K562 (cell line): ENCODE results near the gene IDH3G. TPM values are rescaled to one million over a fixed set of nuclear protein-coding genes. Genes with fewer than 3 reads are reported as not detected.

Experiments used
- BCL6 ChIP-seq: fragments of 250-450 bp; sonication (Bioruptor Pico); IDR thresholded peaks from 2 replicates; pipeline ENCODE4 v1.4.0; 2020
- HDAC3 ChIP-seq: fragments of 450-650 bp; IDR thresholded peaks from 2 replicates; pipeline ENCODE4 v1.6.1; 2018; ENCODE audit warnings: borderline replicate concordance, mild to moderate bottlenecking, moderate library complexity; ENCODE audit not compliant: partially characterized antibody
- HDAC8 ChIP-seq: fragments of 450-650 bp; IDR thresholded peaks from 2 replicates; pipeline ENCODE4 v1.6.1; 2016; ENCODE audit warnings: mild to moderate bottlenecking, missing genetic modification characterization, moderate library complexity, missing compliant biosample characterization
- MED1 ChIP-seq: sonication (generic); formaldehyde crosslinking; IDR thresholded peaks from 2 replicates; pipeline ENCODE4 v1.8.1; 2023; ENCODE audit warnings: missing genetic modification reagents, borderline replicate concordance
- MEF2A ChIP-seq: IDR thresholded peaks from 2 replicates; pipeline ENCODE4 v1.6.1; 2011; ENCODE audit warnings: low read depth, mild to moderate bottlenecking, low read length, moderate library complexity; ENCODE audit not compliant: control insufficient read depth
- SMARCA4 ChIP-seq: fragments of 450-650 bp; IDR thresholded peaks from 2 replicates; pipeline ENCODE4 v1.6.1; 2016
- SRSF1 ChIP-seq: fragments of 200-400 bp; formaldehyde crosslinking; IDR thresholded peaks from 2 replicates; pipeline ENCODE4 v1.6.1; 2017; ENCODE audit warnings: mild to moderate bottlenecking, low read depth, low read length, moderate library complexity
- TAF15 ChIP-seq: fragments of 200-400 bp; formaldehyde crosslinking; IDR thresholded peaks from 2 replicates; pipeline ENCODE4 v1.6.1; 2017; ENCODE audit warnings: mild to moderate bottlenecking, low read depth, low read length, moderate library complexity
- TAF9B ChIP-seq: fragments of 450-650 bp; IDR thresholded peaks from 2 replicates; pipeline ENCODE4 v1.6.1; 2018; ENCODE audit warnings: mild to moderate bottlenecking; ENCODE audit not compliant: partially characterized antibody
- TSC22D4 ChIP-seq: fragments of 450-650 bp; IDR thresholded peaks from 2 replicates; pipeline ENCODE4 v1.6.1; 2016; ENCODE audit warnings: missing genetic modification characterization, missing biosample characterization, control low read depth
- ZNF316 ChIP-seq: fragments of 450-650 bp; IDR thresholded peaks from 2 replicates; pipeline ENCODE4 v1.6.1; 2016
- polyA plus RNA-seq, 8 experiments: library from polyadenylated mRNA; depleted of rRNA in 4 of 8; stranded (reverse) in 5 of 8; unstranded in 3 of 8; fragments of >200 nt; fragmentation: Nextera tagmentation in 2 of 8; fragmentation: Illumina TruSeq in 1 of 8; extraction: Ambion mirVana in 2 of 8; extraction: Trizol in 1 of 8; gene quantifications; 2 replicates each; pipeline versions ENCODE4 v1.2.1 to v1.2.3, GENCODE V29; 2011 to 2014; ENCODE audit warnings: inconsistent platforms in 1 of 8, missing spikeins in 1 of 8
- total RNA-seq, 7 experiments: library from RNA; depleted of rRNA in 6 of 7; stranded (reverse); fragments of >200 nt in 6 of 7; fragmentation: Illumina TruSeq in 2 of 7; extraction: Trizol in 2 of 7; gene quantifications; 2 replicates each; pipeline versions ENCODE4 v1.2.1 to v1.2.3, GENCODE V29; 2011 to 2021; ENCODE audit warnings: low replicate concordance in 1 of 7
- TF ChIP-seq, protein P1 (sequence below), 2 experiments: fragments of 450-650 bp; formaldehyde crosslinking in 1 of 2; IDR thresholded peaks; 2 replicates each; pipeline versions ENCODE4 v1.4.0 to v1.6.1; 2014 to 2020; ENCODE audit warnings: mild to moderate bottlenecking in 2 of 2, borderline replicate concordance in 1 of 2, low read depth in 1 of 2
- TF ChIP-seq, protein P2 (sequence below): fragments of 250-450 bp; sonication (Bioruptor Pico); IDR thresholded peaks from 2 replicates; pipeline ENCODE4 v1.5.0; 2020; ENCODE audit warnings: mild to moderate bottlenecking
- TF ChIP-seq, protein P3 (sequence below): sonication (generic); formaldehyde crosslinking; IDR thresholded peaks from 2 replicates; pipeline ENCODE4 v1.8.0; 2022; ENCODE audit warnings: mild to moderate bottlenecking, missing genetic modification reagents, borderline replicate concordance
- TF ChIP-seq, protein P4 (sequence below): fragments of 250-450 bp; sonication (Bioruptor Pico); IDR thresholded peaks from 2 replicates; pipeline ENCODE4 v1.8.0; 2021; ENCODE audit warnings: borderline replicate concordance, mild to moderate bottlenecking, moderate library complexity; ENCODE audit not compliant: poor library complexity, severe bottlenecking

IDH3G gene
- total and polyA plus RNA-seq, 9 of the 15 experiments (the other 6 are each of a cell fraction or from before 2014, with no cell fraction given) = 24.3 to 72.5 (median 37.9) TPM

DNA sequence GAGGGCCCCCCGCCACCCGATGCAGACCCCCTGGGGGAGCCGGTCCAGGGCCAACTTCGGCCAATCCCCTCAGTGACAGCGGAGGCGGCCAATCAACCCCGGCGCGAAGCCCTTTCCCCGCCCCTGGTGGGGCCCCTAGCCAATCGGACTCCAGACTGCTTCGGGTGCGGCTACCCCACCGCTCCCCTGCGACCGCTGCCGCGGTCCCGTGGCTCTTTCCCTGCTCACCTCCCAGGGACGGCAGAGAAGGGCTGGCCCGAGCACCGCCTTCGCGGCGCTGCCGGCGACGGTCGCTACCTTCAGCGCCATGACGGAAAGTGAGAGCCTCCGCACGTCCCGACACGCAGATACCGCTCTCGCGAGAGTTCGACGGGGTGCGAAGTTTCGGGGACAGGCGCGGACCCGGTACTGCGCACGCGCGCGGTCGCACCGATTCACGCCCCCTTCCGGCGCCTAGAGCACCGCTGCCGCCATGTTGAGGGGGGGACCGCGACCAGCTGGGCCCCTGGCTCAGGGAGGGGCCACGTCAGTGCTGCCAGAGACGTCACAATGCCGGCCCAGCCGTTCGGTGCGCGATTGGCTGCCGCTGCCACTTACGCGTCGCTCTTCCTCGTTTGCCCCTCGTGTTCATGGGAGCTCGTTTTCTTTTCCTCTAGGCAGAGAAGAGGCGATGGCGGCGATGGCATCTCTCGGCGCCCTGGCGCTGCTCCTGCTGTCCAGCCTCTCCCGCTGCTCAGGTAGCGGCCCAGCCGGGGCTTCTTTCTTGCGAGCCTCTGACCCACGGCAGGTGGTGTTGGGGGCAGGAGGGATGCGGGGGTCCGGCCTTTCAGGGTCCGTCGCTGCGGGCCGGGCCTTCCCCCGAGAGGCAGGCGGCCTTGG lies at the start of gene IDH3G, which contains the start of gene SSR4 (continued):
- TF ChIP-seq, protein P1, sequence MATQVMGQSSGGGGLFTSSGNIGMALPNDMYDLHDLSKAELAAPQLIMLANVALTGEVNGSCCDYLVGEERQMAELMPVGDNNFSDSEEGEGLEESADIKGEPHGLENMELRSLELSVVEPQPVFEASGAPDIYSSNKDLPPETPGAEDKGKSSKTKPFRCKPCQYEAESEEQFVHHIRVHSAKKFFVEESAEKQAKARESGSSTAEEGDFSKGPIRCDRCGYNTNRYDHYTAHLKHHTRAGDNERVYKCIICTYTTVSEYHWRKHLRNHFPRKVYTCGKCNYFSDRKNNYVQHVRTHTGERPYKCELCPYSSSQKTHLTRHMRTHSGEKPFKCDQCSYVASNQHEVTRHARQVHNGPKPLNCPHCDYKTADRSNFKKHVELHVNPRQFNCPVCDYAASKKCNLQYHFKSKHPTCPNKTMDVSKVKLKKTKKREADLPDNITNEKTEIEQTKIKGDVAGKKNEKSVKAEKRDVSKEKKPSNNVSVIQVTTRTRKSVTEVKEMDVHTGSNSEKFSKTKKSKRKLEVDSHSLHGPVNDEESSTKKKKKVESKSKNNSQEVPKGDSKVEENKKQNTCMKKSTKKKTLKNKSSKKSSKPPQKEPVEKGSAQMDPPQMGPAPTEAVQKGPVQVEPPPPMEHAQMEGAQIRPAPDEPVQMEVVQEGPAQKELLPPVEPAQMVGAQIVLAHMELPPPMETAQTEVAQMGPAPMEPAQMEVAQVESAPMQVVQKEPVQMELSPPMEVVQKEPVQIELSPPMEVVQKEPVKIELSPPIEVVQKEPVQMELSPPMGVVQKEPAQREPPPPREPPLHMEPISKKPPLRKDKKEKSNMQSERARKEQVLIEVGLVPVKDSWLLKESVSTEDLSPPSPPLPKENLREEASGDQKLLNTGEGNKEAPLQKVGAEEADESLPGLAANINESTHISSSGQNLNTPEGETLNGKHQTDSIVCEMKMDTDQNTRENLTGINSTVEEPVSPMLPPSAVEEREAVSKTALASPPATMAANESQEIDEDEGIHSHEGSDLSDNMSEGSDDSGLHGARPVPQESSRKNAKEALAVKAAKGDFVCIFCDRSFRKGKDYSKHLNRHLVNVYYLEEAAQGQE (IDR thresholded peaks at IDR 0.05; ENCODE audit: borderline replicate concordance) = no peak
- TF ChIP-seq, protein P1 (CRISPR knock-in tag; IDR thresholded peaks at IDR 0.05; ENCODE audit: low read depth) = no peak
- TF ChIP-seq, protein P2, sequence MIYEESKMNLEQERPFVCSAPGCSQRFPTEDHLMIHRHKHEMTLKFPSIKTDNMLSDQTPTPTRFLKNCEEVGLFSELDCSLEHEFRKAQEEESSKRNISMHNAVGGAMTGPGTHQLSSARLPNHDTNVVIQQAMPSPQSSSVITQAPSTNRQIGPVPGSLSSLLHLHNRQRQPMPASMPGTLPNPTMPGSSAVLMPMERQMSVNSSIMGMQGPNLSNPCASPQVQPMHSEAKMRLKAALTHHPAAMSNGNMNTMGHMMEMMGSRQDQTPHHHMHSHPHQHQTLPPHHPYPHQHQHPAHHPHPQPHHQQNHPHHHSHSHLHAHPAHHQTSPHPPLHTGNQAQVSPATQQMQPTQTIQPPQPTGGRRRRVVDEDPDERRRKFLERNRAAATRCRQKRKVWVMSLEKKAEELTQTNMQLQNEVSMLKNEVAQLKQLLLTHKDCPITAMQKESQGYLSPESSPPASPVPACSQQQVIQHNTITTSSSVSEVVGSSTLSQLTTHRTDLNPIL = no peak
- TF ChIP-seq SRSF1 (no peak), ZNF316 (no peak), TAF15 (no peak), BCL6 (no peak), MEF2A (no peak), HDAC8 (tag) (no peak), MED1 (CRISPR knock-in tag) (no peak), HDAC3 (no peak), TSC22D4 (tag) (no peak), TAF9B (peak; percentile 78), SMARCA4 (no peak)
- TF ChIP-seq, protein P3, sequence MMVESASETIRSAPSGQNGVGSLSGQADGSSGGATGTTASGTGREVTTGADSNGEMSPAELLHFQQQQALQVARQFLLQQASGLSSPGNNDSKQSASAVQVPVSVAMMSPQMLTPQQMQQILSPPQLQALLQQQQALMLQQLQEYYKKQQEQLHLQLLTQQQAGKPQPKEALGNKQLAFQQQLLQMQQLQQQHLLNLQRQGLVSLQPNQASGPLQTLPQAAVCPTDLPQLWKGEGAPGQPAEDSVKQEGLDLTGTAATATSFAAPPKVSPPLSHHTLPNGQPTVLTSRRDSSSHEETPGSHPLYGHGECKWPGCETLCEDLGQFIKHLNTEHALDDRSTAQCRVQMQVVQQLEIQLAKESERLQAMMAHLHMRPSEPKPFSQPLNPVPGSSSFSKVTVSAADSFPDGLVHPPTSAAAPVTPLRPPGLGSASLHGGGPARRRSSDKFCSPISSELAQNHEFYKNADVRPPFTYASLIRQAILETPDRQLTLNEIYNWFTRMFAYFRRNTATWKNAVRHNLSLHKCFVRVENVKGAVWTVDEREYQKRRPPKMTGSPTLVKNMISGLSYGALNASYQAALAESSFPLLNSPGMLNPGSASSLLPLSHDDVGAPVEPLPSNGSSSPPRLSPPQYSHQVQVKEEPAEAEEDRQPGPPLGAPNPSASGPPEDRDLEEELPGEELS = no peak
- TF ChIP-seq, protein P4, sequence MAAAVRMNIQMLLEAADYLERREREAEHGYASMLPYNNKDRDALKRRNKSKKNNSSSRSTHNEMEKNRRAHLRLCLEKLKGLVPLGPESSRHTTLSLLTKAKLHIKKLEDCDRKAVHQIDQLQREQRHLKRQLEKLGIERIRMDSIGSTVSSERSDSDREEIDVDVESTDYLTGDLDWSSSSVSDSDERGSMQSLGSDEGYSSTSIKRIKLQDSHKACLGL (CRISPR knock-in tag) = no peak
